ENCODE results near the gene PZP. TPM values are rescaled to one million over a fixed set of nuclear protein-coding genes. Genes with fewer than 3 reads are reported as not detected.
"Not testable (repeated sequence)": the region's sequence is repeated elsewhere in the genome, so short reads cannot be mapped to it uniquely, and the experiment has no call there.

PZP gene
- polyA plus RNA-seq (2011; rRNA removed), result not detected in 2 replicates
- polyA minus RNA-seq (2011; rRNA and poly(A)+ RNA removed), result not detected in 2 replicates

GRCh38 chr12:9208229-9208628 is at the start of gene PZP:
TSS of gene PZP (minus strand) at chr12:9208395. CDS start at chr12:9208341, 54 bp downstream.
- CTCF ChIA-PET, result interaction anchor here (0.6 kb wide), 1 partner anchor 1143 kb away, joined by 3 read pairs; no protein-coding TSS in a partner anchor
- POLR2A ChIA-PET, result no interaction called here

GRCh38 chr12:9256758-9257405 is 48.7 kb upstream of the PZP start:
- CTCF ChIA-PET, result no interaction called here

More at GRCh38 chr12:9208229-9208628, at the start of gene PZP:
- Histone ChIP-seq H3K27ac (ENCODE audit: low read depth, low read length) (no peak within 1 kb of the TSS), H3K27me3 (ENCODE audit: control insufficient read depth, insufficient read depth, low read length) (no peaks in the 10 kb centered on the region), H3K4me3 (ENCODE audit: low read depth, low read length) (no peak within 1 kb of the TSS), H3K9me3 (ENCODE audit: control insufficient read depth, insufficient read depth, low read length) (no peaks in the 10 kb centered on the region)
- no peak for TF ChIP-seq CTCF (IDR thresholded peaks at IDR 0.05; ENCODE audit: low read depth, low read length)
- DNase-seq (ENCODE audit: low read depth, low spot score), result no peak

GRCh38 chr12:9256341-9256740 is 48.1 kb upstream of the PZP start:
- POLR2A ChIA-PET, result no interaction called here
- DNase-seq (ENCODE audit: low read depth, low spot score), result no peak
- H3K9me3 ChIP-seq (ENCODE audit: control insufficient read depth, insufficient read depth, low read length), result no peaks in the 10 kb centered on the region
- H3K4me3 ChIP-seq (ENCODE audit: low read depth, low read length), result no peak overlapping the region
- CTCF ChIA-PET, result no interaction called here
- TF ChIP-seq CTCF (IDR thresholded peaks at IDR 0.05; ENCODE audit: low read depth, low read length), result no peak
- no peaks in the 10 kb centered on the region for H3K27me3 ChIP-seq (ENCODE audit: control insufficient read depth, insufficient read depth, low read length)
- no peak overlapping the region for H3K27ac ChIP-seq (ENCODE audit: low read depth, low read length)

More at GRCh38 chr12:9256758-9257405, 48.7 kb upstream of the PZP start:
- H3K27me3 ChIP-seq (ENCODE audit: control insufficient read depth, insufficient read depth, low read length), result no peaks in the 10 kb centered on the region
- H3K9me3 ChIP-seq (ENCODE audit: control insufficient read depth, insufficient read depth, low read length), result no peaks in the 10 kb centered on the region
- POLR2A ChIA-PET, result no interaction called here
- TF ChIP-seq CTCF (IDR thresholded peaks at IDR 0.05; ENCODE audit: low read depth, low read length), result no peak
- H3K4me3 ChIP-seq (ENCODE audit: low read depth, low read length), result no peak overlapping the region
- DNase-seq (ENCODE audit: low read depth, low spot score), result no peak
- H3K27ac ChIP-seq (ENCODE audit: low read depth, low read length), result no peak overlapping the region

GRCh38 chr12:9255837-9256236 is 47.6 kb upstream of the PZP start:
- DNase-seq (ENCODE audit: low read depth, low spot score), result no peak
- TF ChIP-seq CTCF (IDR thresholded peaks at IDR 0.05; ENCODE audit: low read depth, low read length), result no peak
- ChIA-PET POLR2A (no interaction called here), CTCF (no interaction called here)
- Histone ChIP-seq H3K9me3 (ENCODE audit: control insufficient read depth, insufficient read depth, low read length) (no peaks in the 10 kb centered on the region), H3K27me3 (ENCODE audit: control insufficient read depth, insufficient read depth, low read length) (no peaks in the 10 kb centered on the region), H3K27ac (ENCODE audit: low read depth, low read length) (no peak overlapping the region), H3K4me3 (ENCODE audit: low read depth, low read length) (no peak overlapping the region)

GRCh38 chr12:9253464-9253863 is 45.3 kb upstream of the PZP start:
- Histone ChIP-seq H3K27me3 (ENCODE audit: control insufficient read depth, insufficient read depth, low read length) (no peaks in the 10 kb centered on the region), H3K27ac (ENCODE audit: low read depth, low read length) (no peak overlapping the region), H3K4me3 (ENCODE audit: low read depth, low read length) (no peak overlapping the region), H3K9me3 (ENCODE audit: control insufficient read depth, insufficient read depth, low read length) (no peaks in the 10 kb centered on the region)
- CTCF ChIA-PET, result no interaction called here
- DNase-seq (ENCODE audit: low read depth, low spot score), result no peak
- POLR2A ChIA-PET, result no interaction called here
- TF ChIP-seq CTCF (IDR thresholded peaks at IDR 0.05; ENCODE audit: low read depth, low read length), result no peak

GRCh38 chr12:9252791-9253190 is 44.6 kb upstream of the PZP start:
- H3K4me3 ChIP-seq (ENCODE audit: low read depth, low read length); H3K9me3 ChIP-seq (ENCODE audit: control insufficient read depth, insufficient read depth, low read length); H3K27ac ChIP-seq (ENCODE audit: low read depth, low read length); DNase-seq (ENCODE audit: low read depth, low spot score); POLR2A ChIA-PET; CTCF ChIA-PET; H3K27me3 ChIP-seq (ENCODE audit: control insufficient read depth, insufficient read depth, low read length): not testable (repeated sequence)

All from AG04450 (cell line).